ENCODE results near the gene CDK14. TPM values are rescaled to one million over a fixed set of nuclear protein-coding genes. Genes with fewer than 3 reads are reported as not detected.

Gene CDK14
- total RNA-seq, 4 donors from 2014 or later, result 3.3 to 61.6 (median 38.7) TPM

- no peak for TF ChIP-seq CTCF (IDR thresholded peaks at IDR 0.05)
- TF ChIP-seq POLR2A (IDR thresholded peaks at IDR 0.05), result no peak
- H3K27ac ChIP-seq, result no peak overlapping the region
- H3K4me3 ChIP-seq, result no peak overlapping the region
- no peak for DNase-seq
- H3K27me3 ChIP-seq, result no peaks in the 10 kb centered on the region
- H3K4me1 ChIP-seq, result no peaks in the 10 kb centered on the region
- no peaks in the 10 kb centered on the region for H3K9me3 ChIP-seq
- intact Hi-C loops (cut with DNase I; ENCODE audit: low total_unique reads), result no loop called here
- no peaks in the 10 kb centered on the region for H3K36me3 ChIP-seq
These were observed 433.6 kb downstream of the CDK14 start for GRCh38 chr7:91029688-91030087.

GRCh38 chr7:91030680-91031380 is 434.7 kb downstream of the CDK14 start:
- TF ChIP-seq CTCF (IDR thresholded peaks at IDR 0.05), result no peak
- TF ChIP-seq POLR2A (IDR thresholded peaks at IDR 0.05), result no peak
- no peaks in the 10 kb centered on the region for H3K36me3 ChIP-seq
- no peaks in the 10 kb centered on the region for H3K27me3 ChIP-seq
- no peak overlapping the region for H3K4me3 ChIP-seq
- no peaks in the 10 kb centered on the region for H3K4me1 ChIP-seq
- no peak overlapping the region for H3K27ac ChIP-seq
- H3K9me3 ChIP-seq, result no peaks in the 10 kb centered on the region
- intact Hi-C loops (cut with DNase I; ENCODE audit: low total_unique reads), result no loop called here
- no peak for DNase-seq

GRCh38 chr7:91031757-91032156 is 435.6 kb downstream of the CDK14 start:
- TF ChIP-seq POLR2A (IDR thresholded peaks at IDR 0.05) (no peak), CTCF (IDR thresholded peaks at IDR 0.05) (no peak)
- no peaks in the 10 kb centered on the region for H3K9me3 ChIP-seq
- no peak for DNase-seq
- H3K36me3 ChIP-seq, result no peaks in the 10 kb centered on the region
- intact Hi-C loops (cut with DNase I; ENCODE audit: low total_unique reads), result no loop called here
- H3K27me3 ChIP-seq, result no peaks in the 10 kb centered on the region
- H3K4me3 ChIP-seq, result no peak overlapping the region
- no peak overlapping the region for H3K27ac ChIP-seq
- no peaks in the 10 kb centered on the region for H3K4me1 ChIP-seq

GRCh38 chr7:91033574-91033973 is 437.5 kb downstream of the CDK14 start:
- Histone ChIP-seq H3K27me3 (no peaks in the 10 kb centered on the region), H3K9me3 (no peaks in the 10 kb centered on the region), H3K36me3 (no peaks in the 10 kb centered on the region), H3K27ac (no peak overlapping the region), H3K4me1 (no peaks in the 10 kb centered on the region), H3K4me3 (no peak overlapping the region)
- DNase-seq, result no peak
- intact Hi-C loops (cut with DNase I; ENCODE audit: low total_unique reads), result no loop called here
- TF ChIP-seq POLR2A (IDR thresholded peaks at IDR 0.05) (no peak), CTCF (IDR thresholded peaks at IDR 0.05) (no peak)

GRCh38 chr7:91034459-91035368 is 438.6 kb downstream of the CDK14 start:
- H3K9me3 ChIP-seq, result no peaks in the 10 kb centered on the region
- TF ChIP-seq CTCF (IDR thresholded peaks at IDR 0.05) (peak; percentile 41 to 45 (median 42)), POLR2A (IDR thresholded peaks at IDR 0.05) (no peak)
- H3K27me3 ChIP-seq, result no peaks in the 10 kb centered on the region
- no peak overlapping the region for H3K27ac ChIP-seq
- H3K4me3 ChIP-seq, result no peak overlapping the region
- no peaks in the 10 kb centered on the region for H3K36me3 ChIP-seq
- intact Hi-C loops (cut with DNase I; ENCODE audit: low total_unique reads), result no loop called here
- H3K4me1 ChIP-seq, result no peaks in the 10 kb centered on the region
- DNase-seq, result peak; percentile 28 to 31
